Cortex of kidney (tissue), 1 donor: ENCODE data around the gene FRMD4B.
"Not testable (repeated sequence)": the region's sequence is repeated elsewhere in the genome, so short reads cannot be mapped to it uniquely, and the experiment has no call there.

Source experiments
- DNase-seq: peaks from one replicate; lab custom pipeline; 2025; lab: John Stamatoyannopoulos, UW

FRMD4B gene

GRCh38 chr3:69244039-69244438 is 141.8 kb downstream of the FRMD4B start:
- no peak for DNase-seq

DNA sequence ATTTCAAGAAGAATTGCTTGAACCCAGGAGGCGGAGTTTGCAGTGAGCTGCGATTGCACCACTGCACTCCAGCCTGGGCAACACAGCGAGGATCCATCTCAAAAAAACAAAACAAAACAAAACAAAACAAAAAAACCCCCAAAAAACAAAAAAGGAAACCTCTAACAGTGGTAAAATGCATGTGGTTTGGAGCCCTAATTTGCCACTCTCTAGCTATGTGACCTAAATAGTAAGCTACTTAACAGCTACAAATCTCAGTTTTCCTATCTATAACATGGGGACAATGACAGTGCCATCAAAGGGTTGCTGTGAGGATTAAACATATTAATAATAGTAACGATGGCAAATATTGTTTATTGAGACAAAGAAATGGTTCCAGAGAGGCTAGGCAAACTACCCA is 144.1 kb downstream of the FRMD4B start:
- DNase-seq, result no peak

DNA sequence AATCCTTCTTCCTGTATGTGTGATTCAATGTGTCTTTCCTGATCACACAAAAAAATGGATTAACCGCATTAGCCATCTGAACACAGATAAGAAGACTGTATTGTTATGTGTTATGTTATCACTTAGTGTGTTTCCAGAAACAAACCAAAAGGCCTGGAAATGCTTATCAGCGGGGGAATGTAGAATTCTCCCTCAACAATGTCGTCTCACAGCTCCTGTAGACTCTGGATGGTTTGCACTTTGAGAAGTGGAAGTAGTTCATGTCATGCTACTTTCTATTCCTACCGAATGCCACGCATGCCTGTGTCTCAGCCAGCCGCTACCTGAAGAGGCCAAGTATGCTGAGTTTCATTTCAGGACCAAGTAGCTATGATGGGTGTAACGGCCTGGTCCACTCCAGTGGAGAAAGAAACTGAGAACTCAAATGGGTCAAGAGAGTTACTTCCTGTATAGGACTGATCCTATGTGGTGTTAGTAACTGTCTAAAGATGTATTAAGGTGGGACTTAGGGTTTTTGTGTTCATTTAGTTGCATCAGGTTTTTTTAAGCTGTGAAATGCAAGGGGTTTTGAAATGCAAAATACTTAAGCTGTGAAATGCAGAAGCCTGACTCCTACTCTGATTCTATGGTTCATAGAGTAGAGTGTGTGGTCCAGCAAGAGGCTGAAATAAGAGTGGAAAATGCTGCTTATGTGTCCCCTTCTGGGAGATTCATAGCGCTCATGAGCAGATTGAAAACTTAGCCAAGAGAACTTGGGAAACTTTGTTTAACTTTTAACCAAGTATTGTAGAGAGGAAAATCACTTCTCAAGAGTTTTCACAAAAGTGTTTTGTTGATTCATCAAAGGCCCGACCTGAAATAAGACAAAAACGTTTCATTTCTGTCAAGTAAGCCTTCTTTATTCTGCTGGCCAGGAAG is 145.0 kb downstream of the FRMD4B start:
- DNase-seq, result no peak

DNA sequence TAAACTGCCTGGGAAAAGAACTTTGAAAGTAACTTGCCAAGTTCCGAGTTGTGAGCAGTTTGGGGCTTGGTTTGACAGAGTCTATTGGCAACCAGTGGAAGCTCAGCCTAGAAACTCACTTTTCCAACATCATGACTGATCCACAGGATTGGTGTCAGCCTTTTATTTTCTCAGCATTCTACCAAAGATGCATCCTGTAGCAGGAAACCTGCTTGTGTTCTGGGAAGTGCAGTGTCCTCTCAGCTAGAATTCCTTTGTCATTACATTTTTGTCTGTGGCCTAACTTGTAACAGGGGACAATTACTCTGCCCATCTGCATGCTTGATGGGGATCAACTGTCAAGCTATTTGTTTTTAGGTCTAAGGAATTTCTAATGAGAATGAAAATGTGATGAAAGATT is 146.8 kb downstream of the FRMD4B start:
- no peak for DNase-seq

DNA sequence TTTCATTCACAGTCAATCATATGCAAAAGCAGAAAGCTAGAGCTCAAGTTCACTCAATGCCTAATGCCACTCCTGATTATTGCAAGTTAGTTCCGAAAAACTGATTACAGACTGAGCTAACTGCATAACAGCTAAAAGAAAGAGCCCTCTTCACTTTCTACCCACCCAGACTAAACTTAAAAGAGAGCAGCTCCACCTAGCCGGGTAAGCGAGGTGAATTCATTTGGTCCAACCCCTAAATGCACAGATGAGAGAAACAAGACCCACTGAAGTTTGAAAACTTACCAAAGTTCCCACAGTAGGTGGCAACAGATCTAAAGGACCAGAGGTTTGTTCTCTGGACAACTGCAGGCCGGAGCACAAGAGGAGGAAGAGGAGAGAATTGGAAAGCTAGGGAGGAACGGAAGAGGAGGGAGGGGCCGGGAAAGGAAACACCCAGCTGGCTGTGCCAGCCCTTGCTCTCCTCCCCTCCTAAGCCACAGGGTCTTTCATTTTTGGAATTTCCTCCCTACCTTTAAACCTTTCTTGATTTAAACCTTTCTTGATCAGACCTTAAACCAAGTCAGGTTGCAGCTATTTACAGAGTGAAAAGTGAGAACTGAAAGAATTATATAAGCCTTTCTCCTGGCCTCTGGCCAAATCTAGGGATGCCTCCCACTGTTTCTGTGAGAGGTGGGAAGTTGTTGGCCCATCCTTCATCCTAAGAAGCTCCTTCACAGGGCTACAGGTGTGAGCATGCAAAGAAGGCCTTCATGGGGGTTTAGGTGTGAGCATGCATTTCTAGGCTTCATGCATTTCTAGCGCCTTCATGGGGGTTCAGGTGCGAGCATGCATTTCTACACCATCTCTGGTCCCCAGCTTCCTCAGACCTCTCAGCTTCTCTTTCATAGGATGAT is 148.8 kb downstream of the FRMD4B start:
- DNase-seq, result no peak

DNA sequence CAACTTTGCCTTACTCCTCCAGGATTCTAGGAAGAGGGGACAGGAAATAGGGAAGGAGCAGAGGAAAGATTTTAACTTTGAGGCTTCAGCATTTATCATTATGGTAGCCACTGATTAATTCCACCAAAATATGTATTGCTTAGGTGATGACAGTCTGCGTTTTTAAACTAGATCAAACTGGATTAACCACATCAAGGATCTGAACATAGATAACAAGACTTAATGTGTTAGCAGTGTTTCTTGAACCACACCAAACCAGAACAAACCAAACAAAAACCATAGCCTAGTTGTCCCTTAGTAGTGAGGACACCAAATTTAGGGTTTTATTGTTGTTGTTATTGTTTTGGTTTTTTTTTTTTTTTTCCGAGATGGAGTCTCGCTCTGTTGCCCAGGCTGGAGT is 150.0 kb downstream of the FRMD4B start:
- no peak for DNase-seq

DNA sequence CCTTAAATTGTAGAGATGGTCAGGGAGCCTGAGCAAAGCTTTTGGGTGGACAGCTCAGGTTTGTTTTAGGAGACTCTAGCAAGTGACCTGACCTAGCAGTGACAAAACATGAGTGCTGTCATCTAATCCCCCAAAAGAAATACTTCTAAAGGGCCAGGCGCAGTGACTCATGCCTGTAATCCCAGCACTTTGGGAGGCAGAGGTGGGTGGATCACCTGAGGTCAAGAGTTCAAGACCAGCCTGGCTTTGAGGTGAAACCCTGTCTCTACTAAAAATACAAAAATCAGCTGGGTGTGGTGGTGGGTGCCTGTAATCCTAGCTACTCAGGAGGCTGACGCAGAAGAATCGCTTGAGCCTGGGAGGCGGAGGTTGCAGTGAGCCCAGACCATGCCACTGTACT is 150.7 kb downstream of the FRMD4B start:
- not testable (repeated sequence) for DNase-seq

- DNase-seq, result no peak
These were observed 153.4 kb downstream of the FRMD4B start for GRCh38 chr3:69232482-69232881.

GRCh38 chr3:69231929-69232440 is 153.9 kb downstream of the FRMD4B start:
- no peak for DNase-seq

DNA sequence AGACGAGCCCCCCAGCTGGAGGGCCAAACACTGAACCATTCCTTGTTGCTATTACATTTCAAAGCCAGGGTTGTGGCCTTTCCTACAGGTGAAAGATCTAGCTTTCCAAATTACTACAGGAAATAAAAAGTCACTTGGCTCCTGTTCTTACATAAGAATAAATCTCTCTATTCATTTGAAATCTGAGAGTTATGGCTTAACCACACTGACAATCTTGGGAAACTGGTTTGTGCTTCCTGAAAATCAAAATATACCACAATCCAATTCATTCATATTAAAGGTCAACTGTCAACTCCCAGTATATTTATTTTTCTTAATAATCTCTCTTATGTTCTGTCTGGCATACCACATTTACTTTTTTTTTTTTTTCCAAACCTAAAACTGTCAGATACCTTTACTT is 159.8 kb downstream of the FRMD4B start:
- DNase-seq, result no peak

- no peak for DNase-seq
These were observed 166.7 kb downstream of the FRMD4B start for GRCh38 chr3:69219101-69219708.

- no peak for DNase-seq
These were observed 167.8 kb downstream of the FRMD4B start for GRCh38 chr3:69218079-69218478.

- no peak for DNase-seq
These were observed 168.9 kb downstream of the FRMD4B start for GRCh38 chr3:69216981-69217380.

- no peak for DNase-seq
These were observed 171.6 kb downstream of the FRMD4B start for GRCh38 chr3:69214241-69214640.

DNA sequence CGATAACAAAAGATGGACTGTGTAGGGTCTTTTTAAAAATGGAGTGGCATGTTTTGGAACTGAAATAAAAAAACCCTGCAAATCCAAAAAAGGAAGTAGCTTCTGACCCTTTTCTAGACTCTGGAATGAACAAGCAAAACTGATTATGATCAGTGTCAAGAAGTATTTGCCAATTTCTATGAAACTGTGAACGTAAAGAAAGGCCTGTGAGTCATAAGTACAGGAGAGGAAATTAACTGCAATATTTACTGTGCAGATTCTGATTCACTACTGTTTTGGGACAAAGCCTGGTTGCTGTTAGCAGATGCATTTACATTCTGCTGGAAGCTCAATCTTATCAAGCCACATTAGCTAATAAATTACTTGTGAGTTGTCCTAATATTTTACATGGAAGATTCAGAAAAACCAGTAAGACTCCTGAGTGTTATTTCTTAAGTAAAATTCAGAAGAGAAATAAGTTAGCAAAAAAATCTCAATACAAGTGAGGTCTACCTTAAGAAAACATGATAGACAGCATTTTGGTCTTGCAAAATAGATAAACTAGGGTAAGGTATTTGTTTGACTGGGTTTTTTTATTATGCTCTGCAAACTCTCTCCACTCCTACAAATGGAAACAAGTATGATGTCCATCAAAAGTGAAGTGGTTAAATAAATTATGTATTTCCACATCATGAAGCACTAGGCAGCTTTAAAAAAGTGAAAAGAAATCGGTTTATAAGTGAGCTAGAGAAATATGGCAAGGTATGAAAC is 173.3 kb downstream of the FRMD4B start:
- DNase-seq, result no peak

GRCh38 chr3:69210068-69210730 is 175.7 kb downstream of the FRMD4B start:
- DNase-seq, result no peak

DNA sequence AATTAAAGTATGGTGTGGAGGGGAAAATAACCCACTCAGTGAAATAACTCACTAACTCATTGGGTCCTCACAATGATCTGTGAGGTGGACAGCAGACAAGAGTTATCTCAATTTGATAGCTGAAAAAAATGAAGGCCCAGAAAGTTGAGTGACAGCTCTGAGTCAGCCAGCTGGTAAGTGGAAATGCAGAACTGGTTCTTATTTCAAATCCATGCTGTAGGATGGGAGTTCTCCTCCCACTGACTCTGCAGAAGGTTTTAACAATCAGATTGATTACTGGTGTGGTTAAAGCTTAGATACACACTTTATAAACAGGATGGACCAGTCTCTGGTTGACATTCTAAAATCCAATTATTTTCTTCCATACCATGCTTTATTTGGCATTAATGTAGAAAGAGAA is 176.5 kb downstream of the FRMD4B start:
- no peak for DNase-seq

DNA sequence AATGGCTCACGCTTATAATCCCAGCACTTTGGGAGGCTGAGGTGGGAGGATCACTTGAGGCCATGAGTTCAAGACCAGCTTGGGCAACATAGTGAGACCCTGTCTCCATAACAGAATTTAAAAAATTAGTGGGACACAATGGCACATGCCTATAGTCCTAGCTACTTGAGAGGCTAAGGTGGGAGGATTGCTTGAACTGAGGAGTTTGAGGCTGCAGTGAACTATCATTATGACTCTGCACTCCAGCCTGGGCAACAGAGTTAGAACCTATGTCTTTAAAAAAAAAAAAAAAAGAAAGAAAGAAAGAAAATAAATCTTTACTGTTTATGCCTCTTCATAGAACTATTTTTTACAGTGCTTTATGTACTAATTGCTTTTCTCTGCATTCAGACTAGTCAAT is 178.9 kb downstream of the FRMD4B start:
- no peak for DNase-seq

GRCh38 chr3:69205385-69205784 is 180.5 kb downstream of the FRMD4B start:
- DNase-seq, result no peak

GRCh38 chr3:69204315-69204957 is 181.5 kb downstream of the FRMD4B start:
- DNase-seq, result no peak
